HepG2 (cell line): Measurements from ENCODE around the gene TTC38. TPM values are rescaled to one million over a fixed set of nuclear protein-coding genes. Genes with fewer than 3 reads are reported as not detected.

Experiments
- BORCS8-MEF2B ChIP-seq: sonication (generic); formaldehyde crosslinking; IDR thresholded peaks from 2 replicates; pipeline ENCODE4 v1.8.0; 2022; ENCODE audit warnings: mild to moderate bottlenecking, missing genetic modification reagents
- DPF2 ChIP-seq: sonication (generic); formaldehyde crosslinking; IDR thresholded peaks from 2 replicates; pipeline ENCODE4 v1.4.0; 2020; ENCODE audit warnings: mild to moderate bottlenecking, low read depth, missing genetic modification reagents, borderline replicate concordance
- GLMP ChIP-seq: sonication (generic); formaldehyde crosslinking; IDR thresholded peaks from 2 replicates; pipeline ENCODE4 v1.9.0; 2021; ENCODE audit warnings: missing genetic modification reagents, mild to moderate bottlenecking, borderline replicate concordance
- GZF1 ChIP-seq: sonication (generic); formaldehyde crosslinking; IDR thresholded peaks from 2 replicates; pipeline ENCODE4 v1.5.1; 2020; ENCODE audit warnings: mild to moderate bottlenecking, missing genetic modification reagents
- HNF4A ChIP-seq: sonication (generic); formaldehyde crosslinking; IDR thresholded peaks from 2 replicates; pipeline ENCODE4 v1.4.0; 2020; ENCODE audit warnings: missing genetic modification reagents
- KLF16 ChIP-seq, 2 experiments: sonication (generic) in 1 of 2; formaldehyde crosslinking in 1 of 2; IDR thresholded peaks; 2 replicates each; pipeline versions ENCODE4 v1.6.1 to v1.8.0; 2016 to 2023; ENCODE audit warnings: missing genetic modification reagents in 2 of 2, missing compliant biosample characterization in 1 of 2
- NBN ChIP-seq: fragments of 450-650 bp; conservative IDR thresholded peaks from 2 replicates; pipeline ENCODE4 v1.6.1; 2017
- PHF21A ChIP-seq: sonication (generic); formaldehyde crosslinking; IDR thresholded peaks from 2 replicates; pipeline ENCODE4 v1.5.0; 2020; ENCODE audit warnings: mild to moderate bottlenecking, missing genetic modification reagents
- POLR2AphosphoS5 ChIP-seq: IDR thresholded peaks from 2 replicates; pipeline ENCODE4 v1.6.1; 2012; ENCODE audit warnings: low read depth, low read length
- SETDB1 ChIP-seq: sonication (generic); formaldehyde crosslinking; IDR thresholded peaks from 2 replicates; pipeline ENCODE4 v1.5.1; 2020; ENCODE audit warnings: missing genetic modification reagents, mild to moderate bottlenecking, borderline replicate concordance
- SRSF1 ChIP-seq: fragments of 200-400 bp; formaldehyde crosslinking; optimal IDR thresholded peaks from 2 replicates; pipeline ENCODE3; 2017; ENCODE audit warnings: mild to moderate bottlenecking, low read depth, low read length, moderate library complexity
- SRSF4 ChIP-seq: fragments of 200-400 bp; formaldehyde crosslinking; IDR thresholded peaks from one replicate; pipeline ENCODE4 v1.6.1; 2018; ENCODE audit warnings: mild to moderate bottlenecking, low read depth, low read length, moderate library complexity; ENCODE audit not compliant: poor library complexity, severe bottlenecking
- TAF1 ChIP-seq: sonication (generic); formaldehyde crosslinking; IDR thresholded peaks from 2 replicates; pipeline ENCODE4 v1.4.0; 2020; ENCODE audit warnings: missing genetic modification reagents
- YY1 ChIP-seq: IDR thresholded peaks from 2 replicates; pipeline ENCODE4 v1.6.1; 2011; ENCODE audit warnings: low read length, low read depth, moderate library complexity, mild to moderate bottlenecking; ENCODE audit not compliant: insufficient read depth, insufficient replicate concordance
- ZNF326 ChIP-seq: sonication (generic); formaldehyde crosslinking; IDR thresholded peaks from 2 replicates; pipeline ENCODE4 v1.4.0; 2020; ENCODE audit warnings: missing genetic modification reagents, borderline replicate concordance
- ZNF549 ChIP-seq: sonication (generic); formaldehyde crosslinking; IDR thresholded peaks from 2 replicates; pipeline ENCODE4 v1.5.0; 2020; ENCODE audit warnings: missing genetic modification reagents
- ZNF781 ChIP-seq: sonication (generic); formaldehyde crosslinking; IDR thresholded peaks from 2 replicates; pipeline ENCODE4 v1.5.1; 2020; ENCODE audit warnings: borderline replicate concordance, mild to moderate bottlenecking, missing genetic modification reagents; ENCODE audit errors: not compliant biosample characterization
- ZNF792 ChIP-seq: IDR thresholded peaks from 2 replicates; pipeline ENCODE4 v1.6.1; 2016
- polyA plus RNA-seq, 8 experiments: library from polyadenylated mRNA; depleted of rRNA in 3 of 8; stranded (reverse) in 7 of 8; unstranded in 1 of 8; fragments of >200 nt; fragmentation: Illumina TruSeq in 4 of 8; extraction: Trizol in 4 of 8; gene quantifications; 2 replicates each; pipeline versions ENCODE4 v1.2.1 to v1.2.3, GENCODE V29; 2011 to 2016; ENCODE audit warnings: low read depth in 4 of 8, missing spikeins in 1 of 8, mixed read lengths in 1 of 8; ENCODE audit not compliant: insufficient read depth in 1 of 8
- total RNA-seq, 5 experiments: library from RNA; depleted of rRNA; stranded (reverse); fragments of >200 nt; fragmentation: Illumina TruSeq; extraction: Trizol; gene quantifications; 2 replicates each; pipeline ENCODE4 v1.2.3, GENCODE V29; 2016; ENCODE audit warnings: low read depth in 1 of 5
- TF ChIP-seq, protein P1 (sequence below): sonication (generic); formaldehyde crosslinking; IDR thresholded peaks from 2 replicates; pipeline ENCODE4 v1.5.0; 2020; ENCODE audit warnings: missing genetic modification reagents, mild to moderate bottlenecking, borderline replicate concordance
- TF ChIP-seq, protein P2 (sequence below): sonication (generic); formaldehyde crosslinking; IDR thresholded peaks from 2 replicates; pipeline ENCODE4 v1.4.0; 2020; ENCODE audit warnings: missing genetic modification reagents, borderline replicate concordance
- TF ChIP-seq, protein P3 (sequence below): sonication (generic); formaldehyde crosslinking; IDR thresholded peaks from 2 replicates; pipeline ENCODE4 v1.9.0; 2022; ENCODE audit warnings: low read depth, missing genetic modification reagents

Gene TTC38
- total and polyA plus RNA-seq, 2 of the 13 experiments (the other 11 are each of a cell fraction or from before 2014, with no cell fraction given) = 101 to 105 TPM

- TF ChIP-seq POLR2AphosphoS5 = peak; percentile 67; the same call in 1 of the 2 replicates
- peak; percentile 95 for TF ChIP-seq TAF1 (CRISPR knock-in tag)
- peak; percentile 58 for TF ChIP-seq BORCS8-MEF2B (CRISPR knock-in tag)
- peak; percentile 35 to 84; a peak in 2 of 4 replicates for TF ChIP-seq KLF16 (CRISPR knock-in tag; IDR thresholded peaks at IDR 0.05)
- TF ChIP-seq NBN = no peak
- TF ChIP-seq GZF1 (CRISPR knock-in tag) = no peak
- TF ChIP-seq, protein P1, sequence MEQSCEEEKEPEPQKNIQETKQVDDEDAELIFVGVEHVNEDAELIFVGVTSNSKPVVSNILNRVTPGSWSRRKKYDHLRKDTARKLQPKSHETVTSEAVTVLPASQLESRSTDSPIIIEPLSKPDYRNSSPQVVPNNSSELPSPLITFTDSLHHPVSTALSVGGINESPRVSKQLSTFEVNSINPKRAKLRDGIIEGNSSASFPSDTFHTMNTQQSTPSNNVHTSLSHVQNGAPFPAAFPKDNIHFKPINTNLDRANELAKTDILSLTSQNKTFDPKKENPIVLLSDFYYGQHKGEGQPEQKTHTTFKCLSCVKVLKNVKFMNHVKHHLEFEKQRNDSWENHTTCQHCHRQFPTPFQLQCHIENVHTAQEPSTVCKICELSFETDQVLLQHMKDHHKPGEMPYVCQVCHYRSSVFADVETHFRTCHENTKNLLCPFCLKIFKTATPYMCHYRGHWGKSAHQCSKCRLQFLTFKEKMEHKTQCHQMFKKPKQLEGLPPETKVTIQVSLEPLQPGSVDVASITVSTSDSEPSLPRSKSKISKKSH (CRISPR knock-in tag) = peak; percentile 75; the same call in 1 of the 2 replicates
- TF ChIP-seq YY1 = peak; percentile 83
- TF ChIP-seq, protein P2, sequence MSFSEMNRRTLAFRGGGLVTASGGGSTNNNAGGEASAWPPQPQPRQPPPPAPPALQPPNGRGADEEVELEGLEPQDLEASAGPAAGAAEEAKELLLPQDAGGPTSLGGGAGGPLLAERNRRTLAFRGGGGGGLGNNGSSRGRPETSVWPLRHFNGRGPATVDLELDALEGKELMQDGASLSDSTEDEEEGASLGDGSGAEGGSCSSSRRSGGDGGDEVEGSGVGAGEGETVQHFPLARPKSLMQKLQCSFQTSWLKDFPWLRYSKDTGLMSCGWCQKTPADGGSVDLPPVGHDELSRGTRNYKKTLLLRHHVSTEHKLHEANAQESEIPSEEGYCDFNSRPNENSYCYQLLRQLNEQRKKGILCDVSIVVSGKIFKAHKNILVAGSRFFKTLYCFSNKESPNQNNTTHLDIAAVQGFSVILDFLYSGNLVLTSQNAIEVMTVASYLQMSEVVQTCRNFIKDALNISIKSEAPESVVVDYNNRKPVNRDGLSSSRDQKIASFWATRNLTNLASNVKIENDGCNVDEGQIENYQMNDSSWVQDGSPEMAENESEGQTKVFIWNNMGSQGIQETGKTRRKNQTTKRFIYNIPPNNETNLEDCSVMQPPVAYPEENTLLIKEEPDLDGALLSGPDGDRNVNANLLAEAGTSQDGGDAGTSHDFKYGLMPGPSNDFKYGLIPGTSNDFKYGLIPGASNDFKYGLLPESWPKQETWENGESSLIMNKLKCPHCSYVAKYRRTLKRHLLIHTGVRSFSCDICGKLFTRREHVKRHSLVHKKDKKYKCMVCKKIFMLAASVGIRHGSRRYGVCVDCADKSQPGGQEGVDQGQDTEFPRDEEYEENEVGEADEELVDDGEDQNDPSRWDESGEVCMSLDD (CRISPR knock-in tag) = peak; percentile 74; the same call in 1 of the 2 replicates
- TF ChIP-seq PHF21A (CRISPR knock-in tag) = peak; percentile 90
- TF ChIP-seq SETDB1 = no peak
- TF ChIP-seq DPF2 (CRISPR knock-in tag) = no peak
- TF ChIP-seq ZNF792 (CRISPR knock-in tag) = peak; percentile 58; the same call in 1 of the 2 replicates
- no peak for TF ChIP-seq SRSF1
- 0 out of 2 replicates have a peak, but pooled peaks have one; percentile 33 for TF ChIP-seq GLMP (CRISPR knock-in tag)
- no peak for TF ChIP-seq ZNF781
- TF ChIP-seq, protein P3, sequence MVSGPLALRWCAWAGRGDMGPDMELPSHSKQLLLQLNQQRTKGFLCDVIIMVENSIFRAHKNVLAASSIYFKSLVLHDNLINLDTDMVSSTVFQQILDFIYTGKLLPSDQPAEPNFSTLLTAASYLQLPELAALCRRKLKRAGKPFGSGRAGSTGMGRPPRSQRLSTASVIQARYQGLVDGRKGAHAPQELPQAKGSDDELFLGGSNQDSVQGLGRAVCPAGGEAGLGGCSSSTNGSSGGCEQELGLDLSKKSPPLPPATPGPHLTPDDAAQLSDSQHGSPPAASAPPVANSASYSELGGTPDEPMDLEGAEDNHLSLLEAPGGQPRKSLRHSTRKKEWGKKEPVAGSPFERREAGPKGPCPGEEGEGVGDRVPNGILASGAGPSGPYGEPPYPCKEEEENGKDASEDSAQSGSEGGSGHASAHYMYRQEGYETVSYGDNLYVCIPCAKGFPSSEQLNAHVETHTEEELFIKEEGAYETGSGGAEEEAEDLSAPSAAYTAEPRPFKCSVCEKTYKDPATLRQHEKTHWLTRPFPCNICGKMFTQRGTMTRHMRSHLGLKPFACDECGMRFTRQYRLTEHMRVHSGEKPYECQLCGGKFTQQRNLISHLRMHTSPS (CRISPR knock-in tag) = 0 out of 2 replicates have a peak, but pooled peaks have one; percentile 24
- TF ChIP-seq SRSF4 = no peak
- peak; percentile 90; the same call in 1 of the 2 replicates for TF ChIP-seq ZNF549 (CRISPR knock-in tag)
- TF ChIP-seq ZNF326 = 0 out of 2 replicates have a peak, but pooled peaks have one; percentile 45
- peak; percentile 49 for TF ChIP-seq HNF4A (CRISPR knock-in tag)
These were observed 67.7 kb downstream of the TTC38 start, which contains the start of gene TRMU (continued) for GRCh38 chr22:46335201-46336118.
